Left renal pelvis (tissue), 4 donors: ENCODE results near the gene PLEKHA7. TPM values are rescaled to one million over a fixed set of nuclear protein-coding genes. Genes with fewer than 3 reads are reported as not detected.
"Not testable (repeated sequence)": the region's sequence is repeated elsewhere in the genome, so short reads cannot be mapped to it uniquely, and the experiment has no call there.

Experiments
- DNase-seq, 4 donors: peaks; one replicate each; pipeline ENCODE4 v3.0.0-alpha.2; 2013; ENCODE audit warnings: low read depth in 4 of 4, low spot score in 3 of 4
- polyA plus RNA-seq, 4 donors: library from polyadenylated mRNA; unstranded; fragments of 120-200 nt; gene quantifications; one replicate each; pipeline ENCODE4 v1.2.1, GENCODE V29; 2013; ENCODE audit not compliant: insufficient read length in 4 of 4

The PLEKHA7 gene
- polyA plus RNA-seq, 4 donors, result 5.4 to 55.4 (median 47.2) TPM

DNA sequence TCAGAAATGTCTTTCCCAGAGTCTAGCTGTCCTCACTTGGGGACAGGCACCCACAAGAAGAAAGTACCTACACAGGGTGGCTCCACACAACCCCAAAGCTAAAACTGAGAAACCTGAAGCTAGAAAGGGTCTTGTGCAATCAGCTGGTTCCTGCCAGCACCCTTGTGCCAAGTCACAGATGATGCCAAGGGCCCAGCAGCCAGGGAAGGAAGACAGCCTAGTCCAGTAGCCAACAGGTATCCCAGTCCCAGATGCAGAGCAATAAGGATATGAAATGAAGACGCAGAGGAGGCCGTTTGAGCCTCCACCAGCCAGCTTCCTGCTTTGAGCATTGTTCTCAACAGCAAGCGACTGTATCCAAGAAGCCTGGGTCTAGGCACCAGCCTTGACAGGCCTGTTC, 6.1 kb downstream of the PLEKHA7 start:
- DNase-seq, result no peak

DNA sequence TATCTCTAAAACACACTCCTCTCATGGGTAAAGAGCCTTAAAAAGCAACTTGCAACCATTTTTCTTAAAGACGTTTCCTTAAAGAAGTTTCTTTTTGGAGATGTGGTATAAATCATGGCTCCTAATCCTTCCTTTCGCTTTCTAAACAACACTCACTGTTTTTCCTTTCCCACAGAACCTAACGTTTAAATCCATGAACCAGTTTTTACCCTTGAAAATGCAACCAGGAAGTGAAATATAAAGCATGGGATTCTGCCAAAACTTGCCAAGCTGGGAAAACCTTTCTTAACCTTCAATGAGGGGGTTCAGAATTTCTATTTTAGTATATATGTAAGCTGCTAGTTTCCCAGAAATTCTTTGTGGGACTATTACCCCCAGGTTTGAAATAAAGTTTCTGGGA, 8.6 kb downstream of the PLEKHA7 start:
- no peak for DNase-seq

DNA sequence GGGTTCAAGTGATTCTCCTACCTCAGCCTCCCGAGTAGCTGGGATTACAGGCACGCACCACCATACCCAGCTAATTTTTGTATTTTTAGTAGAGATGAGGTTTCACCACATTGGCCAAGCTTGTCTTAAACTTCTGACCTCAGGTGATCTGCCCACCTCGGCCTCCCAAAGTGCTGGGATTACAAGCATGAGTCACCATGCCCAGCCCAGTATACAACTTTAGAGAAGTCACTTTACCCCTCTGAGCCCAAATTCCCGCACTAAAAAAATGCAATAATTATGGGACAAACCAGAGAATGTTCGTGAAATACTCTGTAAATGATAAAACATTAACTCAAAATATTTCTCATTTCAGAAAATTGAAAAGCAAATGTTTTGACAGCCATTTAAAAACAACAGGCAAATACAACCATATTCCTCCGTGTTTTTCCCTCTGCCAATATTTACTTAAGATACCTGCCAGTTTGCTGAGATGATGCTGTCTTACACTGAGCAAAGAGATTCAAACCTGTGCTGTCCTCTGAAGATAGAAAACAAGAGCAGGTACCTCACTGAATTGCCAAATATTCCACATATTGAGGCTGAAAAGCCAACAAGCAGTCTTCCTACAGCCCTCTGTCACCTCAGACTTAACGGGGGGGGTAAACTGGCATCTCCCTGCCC, 9.6 kb downstream of the PLEKHA7 start:
- DNase-seq, result no peak

DNA sequence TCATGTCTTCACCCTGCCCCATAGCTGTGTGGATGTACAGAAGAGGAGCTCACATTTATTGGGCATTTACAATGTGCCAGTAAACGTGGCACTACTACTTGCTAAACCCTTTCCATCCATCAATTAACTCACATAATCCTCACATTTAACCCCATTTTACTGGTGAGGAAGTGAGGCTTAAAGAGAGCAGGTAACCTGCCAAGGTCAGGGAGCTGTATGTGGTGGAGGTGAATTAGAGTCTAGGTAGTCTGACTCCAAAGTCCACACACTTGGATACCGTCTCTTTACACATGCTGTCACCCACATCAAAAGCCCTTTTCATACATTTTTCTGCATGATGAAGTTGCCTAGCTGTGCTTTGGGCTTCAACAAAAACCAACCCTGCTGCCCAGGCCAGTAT, 10.8 kb downstream of the PLEKHA7 start:
- DNase-seq, result no peak

DNA sequence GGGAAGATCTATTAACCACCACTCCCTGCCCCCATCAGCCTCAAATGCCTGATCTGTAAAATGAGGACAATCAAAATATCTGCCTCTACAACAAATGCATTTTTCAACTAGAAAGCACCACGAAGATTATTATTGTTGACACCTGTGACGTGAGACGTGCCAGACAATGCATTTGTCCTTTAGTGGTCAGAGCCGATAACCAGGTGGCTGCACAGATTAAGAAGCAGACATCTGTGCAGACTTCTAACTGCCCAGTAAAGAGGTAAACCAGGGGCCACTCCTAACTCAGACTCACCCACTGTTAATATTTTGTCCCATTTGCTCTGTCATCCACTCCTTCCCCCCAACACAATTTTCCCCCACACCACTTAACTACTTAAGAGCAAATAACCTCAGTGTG, 11.7 kb downstream of the PLEKHA7 start:
- DNase-seq, result no peak

DNA sequence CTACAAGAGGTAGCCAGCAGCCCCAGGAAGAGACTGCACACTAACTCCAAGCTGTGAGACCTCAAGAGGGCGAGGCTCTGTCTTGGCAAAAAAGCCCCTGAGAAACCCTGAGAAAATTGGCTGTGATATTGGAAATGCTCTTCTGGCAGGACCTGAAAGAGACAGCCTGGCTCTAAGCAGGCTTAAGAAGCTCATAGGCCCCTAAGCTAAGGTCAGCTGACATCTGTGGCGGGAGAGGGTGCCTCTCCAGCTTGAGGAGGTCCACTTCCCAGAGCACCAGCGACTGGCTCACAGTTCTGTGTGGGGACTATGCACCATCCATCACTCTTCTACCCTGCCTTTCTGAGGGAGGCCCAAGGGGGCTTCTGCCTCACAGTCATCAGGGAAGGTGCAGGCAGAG, 12.4 kb downstream of the PLEKHA7 start:
- no peak for DNase-seq

DNA sequence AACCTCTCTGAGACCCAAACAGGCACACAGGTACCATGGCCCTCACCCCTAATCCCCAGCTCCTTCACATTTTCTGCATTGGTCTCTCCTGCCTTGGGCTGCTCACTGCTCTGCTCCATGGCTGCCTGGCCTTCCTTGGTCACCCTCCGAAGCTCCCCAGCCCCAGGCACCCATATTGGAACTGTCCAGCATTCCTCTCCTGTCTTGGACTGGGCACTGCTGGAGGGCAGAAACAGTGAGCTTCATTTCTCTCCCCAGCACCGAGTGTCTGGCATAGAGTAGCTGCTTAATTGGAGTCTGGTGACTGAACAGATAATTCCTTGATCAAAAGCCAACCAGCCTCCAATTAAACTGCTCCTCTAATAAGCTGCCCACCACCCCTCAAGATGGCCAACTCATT, 13.2 kb downstream of the PLEKHA7 start:
- DNase-seq, result no peak

DNA sequence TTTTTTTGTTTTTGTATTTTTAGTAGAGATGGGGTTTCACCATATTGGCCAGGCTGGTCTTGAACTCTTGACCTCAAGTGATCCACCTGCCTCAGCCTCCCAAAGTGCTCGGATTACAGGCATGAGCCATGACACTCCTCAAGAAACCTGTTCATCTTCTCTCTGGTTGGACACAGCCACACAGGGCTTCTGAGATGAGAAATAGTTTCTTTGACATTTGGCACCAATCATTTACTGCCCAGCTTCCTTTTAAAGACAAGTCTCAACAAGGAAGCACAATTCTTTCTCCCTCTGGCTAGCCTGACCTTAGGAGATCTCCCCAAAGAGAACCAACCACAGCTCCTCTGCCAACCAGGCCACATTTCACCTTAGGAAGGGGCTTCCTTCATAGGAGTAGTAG, 14.0 kb downstream of the PLEKHA7 start:
- not testable (repeated sequence) for DNase-seq

DNA sequence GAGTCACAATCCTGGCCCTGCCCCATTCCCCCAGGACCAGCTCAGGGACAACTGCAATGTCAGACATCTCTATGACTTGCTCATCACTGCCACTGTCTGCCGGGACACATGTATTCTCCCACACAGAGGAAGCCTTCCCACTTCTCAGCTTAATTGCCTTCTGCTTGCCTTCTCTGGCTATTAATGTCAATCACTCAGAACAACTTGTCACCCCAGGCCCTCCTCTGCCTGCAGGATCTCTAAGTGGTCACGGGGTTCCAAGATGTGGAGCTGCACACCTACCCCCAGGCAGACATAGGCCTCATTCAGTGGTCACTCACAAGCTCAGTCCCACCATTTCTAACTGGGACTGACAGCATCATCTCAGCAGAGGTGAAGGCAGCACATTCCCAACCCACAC, 15.1 kb downstream of the PLEKHA7 start:
- DNase-seq, result no peak

DNA sequence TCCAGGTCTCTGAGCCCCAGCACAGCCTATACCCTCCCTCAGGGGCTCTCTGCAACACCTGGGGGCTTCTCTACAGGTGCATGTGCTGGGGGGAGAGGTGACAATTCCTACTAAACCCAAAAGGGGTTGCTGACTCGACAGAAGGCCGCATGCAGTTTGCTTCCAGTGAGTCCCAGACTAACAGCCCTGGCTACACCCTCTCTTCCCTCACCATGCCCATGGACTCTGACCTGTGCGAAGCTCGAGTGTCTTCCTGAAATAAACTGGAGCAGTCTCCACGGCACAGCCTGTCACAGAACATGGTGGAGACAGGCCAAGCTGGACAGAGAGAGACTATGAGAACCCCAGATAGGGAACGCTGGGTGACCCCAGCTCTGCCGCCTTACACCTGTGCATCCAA, 16.6 kb downstream of the PLEKHA7 start:
- no peak for DNase-seq

DNA sequence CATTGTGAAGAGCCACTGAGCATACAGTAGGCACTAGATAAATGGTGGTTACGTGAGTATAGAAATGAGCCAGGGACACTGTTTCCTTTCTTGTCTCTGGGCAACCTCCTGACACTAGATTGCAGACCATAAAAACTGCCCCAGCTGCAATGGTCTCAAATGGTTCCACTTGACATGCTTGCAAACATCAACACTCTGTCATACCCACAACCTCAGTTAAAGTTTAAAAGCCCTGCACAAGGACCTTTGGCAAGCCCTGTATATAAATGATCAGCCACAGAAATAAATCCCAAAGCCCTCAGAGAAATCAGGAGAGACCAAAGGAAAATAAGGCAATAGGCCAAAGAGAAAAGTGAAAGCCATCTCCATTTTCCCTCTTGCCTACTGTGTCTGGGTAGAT, 20.7 kb downstream of the PLEKHA7 start:
- DNase-seq, result no peak

DNA sequence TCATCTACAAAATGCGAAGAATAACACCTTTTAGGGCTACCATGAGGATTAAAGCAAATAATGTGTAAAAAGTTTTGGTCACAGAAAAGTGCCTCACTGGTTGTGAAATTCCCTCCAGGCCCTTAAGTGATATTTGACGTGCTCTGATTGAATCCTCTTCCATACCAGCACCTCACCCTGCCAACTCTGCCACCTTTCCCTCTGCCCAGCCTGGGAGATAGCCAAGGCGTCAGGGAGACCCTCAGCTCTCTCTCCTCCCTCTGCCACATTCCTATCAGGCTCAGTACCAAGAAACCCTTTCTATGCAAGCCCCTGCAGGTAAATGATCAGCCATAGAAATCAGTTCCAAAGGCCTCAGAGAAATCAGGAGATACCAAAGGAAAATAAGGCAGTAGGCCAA, 21.4 kb downstream of the PLEKHA7 start:
- DNase-seq, result no peak

DNA sequence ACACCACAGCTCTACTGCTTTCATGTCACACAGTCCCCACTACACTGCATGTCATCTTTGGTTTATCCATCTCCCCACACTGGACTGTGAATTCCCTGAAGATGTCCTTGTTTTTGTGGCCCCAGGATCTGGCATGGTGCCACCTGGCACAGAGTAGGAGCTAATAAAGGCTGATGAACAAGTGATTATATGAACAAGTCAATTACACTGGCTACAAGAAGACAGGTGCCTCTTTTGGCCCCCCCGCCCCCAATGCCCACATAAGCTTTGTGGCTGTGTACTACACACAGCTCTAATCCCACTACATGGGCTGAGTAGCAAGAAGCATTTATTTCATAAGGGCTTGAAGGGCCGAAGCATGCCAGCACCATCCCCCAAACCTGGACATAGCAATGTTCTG, 24.7 kb downstream of the PLEKHA7 start:
- DNase-seq, result no peak

DNA sequence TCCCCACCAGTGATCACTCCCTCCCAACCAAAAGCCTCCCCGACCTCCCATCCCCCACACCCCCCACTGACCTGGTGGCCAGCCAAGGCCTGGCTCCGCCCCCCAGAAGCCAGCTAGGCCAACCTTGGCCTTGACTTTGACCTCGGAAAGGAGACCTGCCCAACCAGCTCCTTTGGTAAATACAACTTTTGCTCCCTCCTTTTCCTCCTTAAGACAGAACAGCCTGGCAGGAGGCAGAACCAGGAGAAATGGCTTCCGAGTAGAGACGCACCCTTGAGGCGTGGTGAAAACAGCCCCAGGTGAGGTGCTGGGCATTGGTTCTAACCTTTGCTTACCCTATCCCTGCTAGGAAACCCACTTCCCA, 27.0 kb downstream of the PLEKHA7 start:
- no peak for DNase-seq

DNA sequence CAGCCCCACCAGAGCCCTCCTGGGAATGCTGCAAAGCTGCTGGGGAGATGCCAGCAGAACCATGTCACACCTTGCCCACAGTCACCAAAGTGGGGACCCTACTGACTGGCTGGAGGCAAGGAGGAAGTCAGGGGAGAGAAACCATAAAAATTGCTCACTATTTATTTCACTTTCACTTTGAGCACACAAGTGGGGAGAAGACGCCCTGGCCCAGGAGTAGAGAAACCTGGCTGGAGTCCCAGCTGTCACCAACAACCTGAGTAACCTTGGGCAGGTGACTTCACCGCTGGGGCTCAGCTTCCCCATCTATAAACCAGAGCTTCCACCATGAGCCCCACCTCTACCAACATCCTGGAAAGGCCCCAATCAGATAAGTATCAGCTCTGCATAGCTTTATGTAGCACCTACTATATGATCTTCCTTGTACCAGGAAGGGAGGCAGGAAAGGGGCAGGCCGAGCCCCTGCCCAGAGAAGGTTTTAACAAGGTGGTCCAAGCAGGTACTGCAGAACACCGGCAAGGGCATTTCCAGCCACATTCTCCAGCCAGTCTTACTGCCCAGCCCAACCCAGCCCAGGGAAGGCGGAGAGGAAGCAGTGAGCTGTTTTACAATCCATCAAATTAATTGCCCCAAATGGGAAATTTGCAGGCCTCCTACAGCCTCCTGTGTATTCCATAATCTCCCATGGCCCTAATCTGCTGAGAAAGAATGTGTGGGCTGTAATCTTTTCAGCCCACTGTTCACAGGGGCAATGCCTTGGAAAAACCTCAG, 27.6 kb downstream of the PLEKHA7 start:
- peak in 1 of 4 donors; percentile 42 for DNase-seq

DNA sequence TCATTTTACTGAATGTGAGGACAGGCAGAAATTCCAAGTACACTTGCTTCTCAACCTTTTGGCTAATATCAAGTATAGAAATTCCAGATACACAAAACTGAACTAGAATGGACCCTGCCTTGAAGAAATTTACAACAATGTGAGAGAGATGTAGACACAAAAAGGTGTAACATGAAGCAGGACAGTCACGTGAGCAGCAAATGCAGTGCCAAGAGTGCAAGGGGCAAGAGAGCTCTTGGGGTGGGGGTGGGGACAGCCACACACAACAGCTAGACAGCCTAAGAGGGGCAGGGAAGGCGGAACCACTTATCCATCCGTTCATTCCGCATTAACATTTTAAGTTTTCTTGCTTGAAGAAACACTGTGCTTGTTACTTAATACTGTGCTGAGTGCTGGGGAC, 28.9 kb downstream of the PLEKHA7 start:
- DNase-seq, result no peak

DNA sequence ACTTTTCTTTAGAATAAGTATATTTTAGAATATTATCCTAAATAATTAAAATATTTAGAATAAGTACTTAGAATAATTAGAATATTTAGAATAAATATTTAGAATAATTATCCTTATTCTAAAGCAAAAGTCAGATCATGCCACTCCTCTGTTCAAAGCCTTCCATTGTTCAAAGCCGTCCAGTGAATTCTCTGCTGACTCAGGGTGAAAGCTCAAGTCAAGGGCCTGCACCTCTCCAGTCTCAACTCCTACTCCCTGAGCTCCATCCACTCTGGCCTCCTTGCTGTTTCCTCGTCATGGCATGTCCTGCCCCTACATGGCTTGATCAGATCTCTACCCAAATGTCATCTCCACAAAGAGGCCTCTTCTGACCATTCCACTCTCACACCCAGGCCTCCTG, 30.0 kb downstream of the PLEKHA7 start:
- DNase-seq, result no peak

DNA sequence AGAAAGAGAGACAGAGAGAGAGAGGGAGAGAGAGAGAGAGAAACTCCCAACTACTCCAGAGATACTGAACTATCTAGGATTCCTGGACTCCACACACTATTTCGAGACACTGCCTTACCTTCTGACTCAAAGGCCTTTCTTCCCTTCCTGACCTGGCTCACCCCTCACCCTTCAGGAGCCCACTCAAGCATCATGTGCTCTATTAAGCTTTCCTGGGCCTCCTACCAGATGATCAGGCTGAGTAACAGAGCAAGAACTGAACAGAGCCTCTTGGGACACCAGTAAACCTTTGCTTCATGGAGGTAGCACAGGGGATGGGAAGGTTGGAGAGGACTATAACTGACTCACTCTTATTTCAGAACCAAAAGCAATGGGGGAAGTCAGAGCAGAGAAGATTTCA, 31.4 kb downstream of the PLEKHA7 start:
- DNase-seq, result no peak

DNA sequence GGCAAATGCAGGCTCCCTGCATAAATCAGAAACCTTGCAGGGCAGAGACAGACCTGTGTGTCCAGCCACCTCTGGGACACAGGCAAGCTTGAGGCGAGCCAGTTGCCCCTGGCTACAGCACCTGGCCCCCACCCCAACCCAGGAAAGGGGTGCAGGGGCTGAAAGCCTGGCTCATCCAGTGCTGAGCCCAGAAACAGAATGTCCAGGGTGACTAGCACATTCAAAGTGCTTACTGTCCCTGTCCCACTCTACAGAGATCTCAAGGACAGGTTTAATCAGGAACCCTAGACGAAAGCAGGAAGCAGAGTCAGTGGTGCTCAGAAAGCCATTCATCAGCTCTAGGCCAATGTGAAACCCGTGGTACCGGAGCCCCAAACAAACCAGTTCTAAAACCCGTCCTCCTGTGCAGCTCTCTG, 31.9 kb downstream of the PLEKHA7 start:
- DNase-seq, result peak in 1 of 4 donors; percentile 45

DNA sequence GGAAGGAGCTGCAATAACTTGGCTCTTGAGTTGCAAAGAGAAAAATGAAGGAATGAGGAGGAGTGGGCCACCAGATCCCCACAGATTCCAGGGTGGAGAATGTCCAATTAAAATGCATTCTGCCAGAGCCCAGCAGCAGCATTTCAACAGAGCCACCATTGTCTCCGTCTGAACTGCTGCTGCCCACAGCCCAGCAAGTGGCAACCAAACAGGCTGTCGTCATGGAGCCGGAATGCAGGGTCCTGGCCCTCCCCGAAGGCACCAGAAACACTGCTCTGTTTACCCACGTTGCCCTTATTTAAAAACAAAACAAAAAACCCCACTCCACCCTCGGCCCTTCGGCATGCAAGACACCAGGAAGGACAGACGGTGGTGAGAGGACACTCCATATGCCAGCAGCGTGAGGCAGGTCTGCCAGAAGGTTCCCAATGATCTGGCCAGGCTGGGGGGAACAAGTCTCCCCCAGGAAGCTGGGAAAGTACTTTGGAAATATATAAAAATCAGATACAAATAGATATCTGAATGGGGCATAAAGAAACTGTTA, 32.5 kb downstream of the PLEKHA7 start:
- no peak for DNase-seq

DNA sequence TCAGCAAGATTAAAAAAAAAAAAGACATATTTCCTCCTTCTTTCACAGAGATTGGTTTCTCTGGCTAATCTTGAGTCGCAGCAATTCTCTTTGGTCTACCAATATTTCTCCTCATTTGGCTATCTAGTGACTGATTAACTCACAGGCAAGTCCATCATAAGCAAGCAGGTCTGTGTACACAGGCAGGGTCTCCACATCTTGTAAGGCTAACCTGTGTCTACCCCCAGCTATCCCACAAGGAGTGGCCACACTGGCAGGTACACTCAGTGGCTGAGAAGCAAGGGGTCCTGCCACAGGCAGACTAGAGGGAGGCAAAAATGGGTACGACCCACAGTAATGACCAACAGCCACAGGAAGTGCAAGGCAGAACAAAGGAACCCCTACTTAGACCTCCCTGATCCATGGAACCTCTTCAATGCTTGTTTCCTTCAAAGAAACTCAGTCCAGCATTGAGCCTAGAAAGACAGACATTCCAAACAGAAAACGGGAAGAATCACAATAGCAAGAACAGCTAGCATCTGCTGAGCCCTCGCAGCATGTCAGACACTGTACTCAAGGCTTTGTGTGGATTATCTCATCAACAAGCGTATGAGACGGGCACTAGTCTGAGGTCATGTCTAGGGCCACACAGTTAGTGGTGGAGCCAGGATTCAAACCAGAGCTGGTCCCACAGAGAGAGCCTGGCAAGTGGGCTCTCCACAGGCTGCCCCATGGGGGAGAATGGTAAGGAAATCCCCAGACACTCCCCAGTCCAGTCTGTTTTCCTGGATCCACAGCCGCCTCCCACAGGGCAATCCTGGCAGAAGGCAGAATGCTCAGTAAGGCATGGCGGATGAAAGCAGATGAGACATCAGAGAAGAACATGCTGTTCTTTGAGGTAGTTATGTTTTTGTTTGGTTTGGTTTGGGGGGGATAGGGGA, 34.3 kb downstream of the PLEKHA7 start:
- no peak for DNase-seq
